D721Med (cell line): ENCODE data around the gene CLDN20.

ENCODE experiments used
- DNase-seq: peaks from one replicate; pipeline ENCODE4 v3.0.0; 2011; ENCODE audit warnings: low spot score; ENCODE audit not compliant: insufficient read length
- FAIRE-seq: peaks from 2 replicates; lab custom pipeline; 2011; peaks lifted over from hg19 to GRCh38; lab: Jason Lieb, UNC
- TF ChIP-seq, protein P1 (sequence below): IDR thresholded peaks from 2 replicates; pipeline ENCODE4 v1.5.1; 2012; ENCODE audit warnings: mild to moderate bottlenecking, control low read depth; ENCODE audit not compliant: insufficient read depth; ENCODE audit errors: missing control alignments

The CLDN20 gene

DNA sequence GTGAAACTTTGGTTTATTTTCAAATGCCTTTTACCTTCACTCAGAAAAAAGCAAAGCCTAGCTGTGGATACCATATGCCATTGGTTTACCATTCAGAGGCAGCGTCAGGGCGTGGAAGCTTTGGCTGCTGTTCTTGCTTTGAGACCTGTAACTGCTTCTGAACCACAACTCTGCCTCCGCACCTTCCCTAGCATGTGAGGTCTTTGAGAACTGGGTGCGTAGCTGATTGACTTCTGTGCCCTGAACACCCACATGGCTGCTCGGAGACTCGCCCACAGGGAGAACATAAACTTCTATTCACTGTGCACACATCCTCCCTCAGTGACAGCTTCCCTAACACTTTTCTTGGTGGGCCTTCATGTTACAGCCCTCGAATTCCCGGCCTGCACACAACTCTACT lies 11.2 kb upstream of the CLDN20 start:
- TF ChIP-seq, protein P1, sequence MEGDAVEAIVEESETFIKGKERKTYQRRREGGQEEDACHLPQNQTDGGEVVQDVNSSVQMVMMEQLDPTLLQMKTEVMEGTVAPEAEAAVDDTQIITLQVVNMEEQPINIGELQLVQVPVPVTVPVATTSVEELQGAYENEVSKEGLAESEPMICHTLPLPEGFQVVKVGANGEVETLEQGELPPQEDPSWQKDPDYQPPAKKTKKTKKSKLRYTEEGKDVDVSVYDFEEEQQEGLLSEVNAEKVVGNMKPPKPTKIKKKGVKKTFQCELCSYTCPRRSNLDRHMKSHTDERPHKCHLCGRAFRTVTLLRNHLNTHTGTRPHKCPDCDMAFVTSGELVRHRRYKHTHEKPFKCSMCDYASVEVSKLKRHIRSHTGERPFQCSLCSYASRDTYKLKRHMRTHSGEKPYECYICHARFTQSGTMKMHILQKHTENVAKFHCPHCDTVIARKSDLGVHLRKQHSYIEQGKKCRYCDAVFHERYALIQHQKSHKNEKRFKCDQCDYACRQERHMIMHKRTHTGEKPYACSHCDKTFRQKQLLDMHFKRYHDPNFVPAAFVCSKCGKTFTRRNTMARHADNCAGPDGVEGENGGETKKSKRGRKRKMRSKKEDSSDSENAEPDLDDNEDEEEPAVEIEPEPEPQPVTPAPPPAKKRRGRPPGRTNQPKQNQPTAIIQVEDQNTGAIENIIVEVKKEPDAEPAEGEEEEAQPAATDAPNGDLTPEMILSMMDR: no peak
- DNase-seq (no peak), FAIRE-seq (no peak)

DNA sequence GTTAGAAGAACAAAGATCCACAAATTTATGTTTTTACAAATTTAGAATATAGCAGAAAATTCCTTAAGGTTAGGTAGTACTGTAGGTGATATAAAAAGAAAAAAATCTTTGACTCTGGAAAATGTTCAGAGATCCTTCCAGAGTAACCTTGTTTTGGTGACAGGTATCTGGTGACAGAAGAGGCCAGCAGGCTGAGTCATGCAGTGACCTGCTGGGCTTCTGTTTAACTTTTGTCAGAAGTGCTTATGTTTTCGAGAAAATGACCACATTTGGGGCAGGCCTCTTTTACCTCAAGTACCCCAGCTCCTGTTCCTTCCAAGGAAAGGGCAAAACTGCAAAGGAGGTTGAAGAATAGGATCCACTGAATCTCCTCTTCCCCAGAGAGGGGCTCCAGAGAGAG lies 10.5 kb upstream of the CLDN20 start:
- FAIRE-seq: no peak
- DNase-seq: no peak
- TF ChIP-seq, protein P1: no peak

DNA sequence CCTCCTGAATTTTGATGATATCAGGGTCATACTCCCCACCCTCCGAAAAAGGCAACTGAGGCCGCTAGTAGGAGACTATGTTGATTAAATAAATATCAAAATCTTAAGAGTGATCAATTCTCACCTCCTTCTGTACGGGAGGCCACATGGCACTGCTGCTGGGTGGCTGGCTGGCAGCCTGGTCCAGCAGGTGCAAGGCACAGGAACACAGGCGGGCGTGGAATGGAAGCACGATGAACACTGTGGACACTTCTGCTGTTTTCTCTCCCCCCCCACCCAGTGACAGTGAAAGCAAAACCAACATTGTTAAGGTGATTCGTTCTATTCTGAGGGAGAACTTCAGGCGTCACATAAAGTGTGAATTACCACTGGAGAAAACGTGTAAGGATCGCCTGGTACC lies 9.7 kb upstream of the CLDN20 start:
- DNase-seq: no peak
- FAIRE-seq: no peak
- TF ChIP-seq, protein P1: no peak

DNA sequence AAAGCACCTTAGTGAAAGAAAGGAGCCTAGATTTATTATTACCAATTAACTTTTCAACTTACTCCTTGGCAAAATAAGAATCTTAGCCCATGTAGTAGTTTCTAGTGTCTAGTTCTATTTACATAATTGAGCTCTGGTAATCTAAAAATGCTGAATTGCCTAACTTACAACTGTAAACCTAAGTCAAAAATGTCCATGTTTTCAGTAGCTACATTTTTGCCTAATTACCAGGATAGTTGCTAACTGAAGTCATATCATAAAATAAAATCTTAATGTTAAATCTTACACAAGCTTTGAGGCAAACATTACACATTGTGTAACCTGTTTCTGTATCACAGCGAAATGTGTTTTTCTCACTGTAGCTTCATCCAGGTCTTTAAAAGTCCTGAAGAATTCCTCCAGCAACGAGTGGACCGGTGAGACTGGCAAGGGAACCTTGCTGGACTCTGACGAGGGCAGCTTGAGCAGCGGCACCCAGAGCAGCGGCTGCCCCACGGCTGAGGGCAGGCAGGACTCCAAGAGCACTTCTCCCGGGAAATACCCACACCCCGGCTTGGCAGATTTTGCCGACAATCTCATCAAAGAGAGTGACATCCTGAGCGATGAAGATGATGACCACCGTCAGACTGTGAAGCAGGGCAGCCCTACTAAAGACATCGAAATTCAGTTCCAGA lies 7.6 kb upstream of the CLDN20 start:
- DNase-seq (no peak), FAIRE-seq (no peak)
- TF ChIP-seq, protein P1: no peak

DNA sequence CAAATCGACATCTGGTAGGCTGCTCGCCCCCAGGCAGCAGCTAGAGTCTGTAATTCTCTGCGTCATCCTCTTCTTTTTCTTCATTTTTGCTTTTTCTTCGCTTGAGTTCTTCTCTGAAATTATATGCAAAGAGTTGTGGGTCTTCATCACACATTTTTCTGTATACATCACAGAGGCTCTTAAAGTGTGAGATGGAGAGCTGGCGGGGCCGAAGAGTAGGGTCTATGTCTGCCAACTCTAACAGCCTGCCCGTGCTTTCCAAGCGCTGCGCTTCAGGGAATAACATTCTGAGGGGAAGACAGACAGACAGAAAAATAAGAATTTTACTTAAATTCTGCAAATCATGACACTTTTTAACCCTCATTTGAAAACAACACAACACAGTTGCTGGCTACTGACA lies 6.0 kb upstream of the CLDN20 start:
- DNase-seq (no peak), FAIRE-seq (no peak)
- TF ChIP-seq, protein P1: no peak

DNA sequence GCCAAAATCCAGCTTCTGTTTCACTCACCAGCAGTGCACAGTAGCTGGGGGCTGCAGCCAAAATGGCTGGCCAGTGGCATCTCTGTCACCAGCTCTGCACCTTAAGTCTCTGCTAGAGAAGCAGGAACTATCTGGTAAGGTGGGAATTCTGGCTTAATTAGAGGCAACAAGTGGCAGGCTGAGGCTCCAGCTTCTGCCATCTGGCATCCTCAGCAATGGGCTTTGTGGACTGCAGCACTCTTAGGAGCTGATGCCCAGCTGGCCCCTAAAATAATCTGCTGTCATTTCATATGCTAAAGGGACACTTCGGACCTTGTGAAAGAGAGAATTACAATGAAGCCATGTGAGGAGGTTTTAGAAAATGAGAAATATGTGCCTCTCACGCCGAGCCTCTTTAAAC lies 4.6 kb upstream of the CLDN20 start:
- TF ChIP-seq, protein P1: no peak
- FAIRE-seq: no peak
- DNase-seq: no peak

DNA sequence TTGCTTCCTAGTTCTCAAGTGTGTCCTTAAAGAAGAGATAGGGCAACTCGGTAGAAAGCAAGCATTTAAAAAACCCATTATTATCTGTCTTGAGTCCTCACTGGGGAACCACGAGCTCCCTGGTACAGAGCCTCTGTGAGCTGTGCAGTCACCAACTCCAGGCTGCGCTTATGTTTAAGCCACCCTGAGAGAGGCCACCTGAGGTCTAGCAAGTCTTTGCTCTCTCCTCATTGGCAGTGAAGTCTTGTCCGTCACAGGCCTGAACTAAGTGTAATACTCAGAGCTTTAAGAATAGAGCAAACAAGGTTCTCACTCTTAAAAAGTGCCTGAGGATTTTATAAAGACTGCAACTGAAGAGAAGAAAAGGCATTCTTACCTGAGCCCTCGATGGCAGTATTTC lies 3.9 kb upstream of the CLDN20 start:
- DNase-seq (no peak), FAIRE-seq (no peak)

More for the DNA sequence above, 3.9 kb upstream of the CLDN20 start:
- TF ChIP-seq, protein P1: no peak
